ENCODE measurements around the gene PRKCA. TPM values are rescaled to one million over a fixed set of nuclear protein-coding genes. Genes with fewer than 3 reads are reported as not detected.

The PRKCA gene
- total RNA-seq, 4 donors from 2014 or later, result 24.5 to 61.9 (median 40.8) TPM

DNA sequence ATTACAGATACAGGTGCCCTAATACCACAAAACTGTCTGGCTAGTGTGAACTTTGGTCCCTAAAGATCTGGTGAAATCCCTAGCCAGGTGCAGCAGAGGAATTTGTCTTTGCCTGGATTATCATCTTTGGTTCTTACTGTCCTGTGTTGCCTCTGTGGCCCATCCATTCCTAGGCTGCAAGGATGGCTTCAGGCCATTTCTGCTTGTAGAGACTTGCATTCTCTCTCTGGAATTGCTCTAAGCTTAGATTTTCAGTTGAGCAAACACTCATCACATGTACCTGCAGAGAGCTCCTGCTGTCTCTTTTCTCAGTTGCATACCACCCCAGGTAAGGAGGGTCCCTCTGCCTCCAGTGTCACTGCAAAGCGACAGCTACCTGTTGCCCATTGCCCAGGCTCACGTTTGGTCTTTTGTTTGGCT, 114.9 kb downstream of the PRKCA start:
- DNase-seq (ENCODE audit: extremely low spot score), result no peak
- Histone ChIP-seq H3K27ac (replicated peaks in 1 of 4) (no peak overlapping the region), H3K4me3 (no peak overlapping the region), H3K27me3 (no peaks in the 10 kb centered on the region), H3K9me3 (no peaks in the 10 kb centered on the region), H3K4me1 (peaks cover 0 to 37% (median 16%) of the 10 kb centered on the region in 4 donors), H3K36me3 (no peaks in the 10 kb centered on the region)
- intact Hi-C loops (cut with DNase I), result no loop called here
- 78% methylated on average over 2 of the region's 2 CpGs for WGBS
- TF ChIP-seq POLR2A (IDR thresholded peaks at IDR 0.05; ENCODE audit: low read depth), result no peak
- no peak for TF ChIP-seq POLR2AphosphoS5 (IDR thresholded peaks at IDR 0.05)
- no peak for TF ChIP-seq EP300 (IDR thresholded peaks at IDR 0.05)
- TF ChIP-seq, protein P1, sequence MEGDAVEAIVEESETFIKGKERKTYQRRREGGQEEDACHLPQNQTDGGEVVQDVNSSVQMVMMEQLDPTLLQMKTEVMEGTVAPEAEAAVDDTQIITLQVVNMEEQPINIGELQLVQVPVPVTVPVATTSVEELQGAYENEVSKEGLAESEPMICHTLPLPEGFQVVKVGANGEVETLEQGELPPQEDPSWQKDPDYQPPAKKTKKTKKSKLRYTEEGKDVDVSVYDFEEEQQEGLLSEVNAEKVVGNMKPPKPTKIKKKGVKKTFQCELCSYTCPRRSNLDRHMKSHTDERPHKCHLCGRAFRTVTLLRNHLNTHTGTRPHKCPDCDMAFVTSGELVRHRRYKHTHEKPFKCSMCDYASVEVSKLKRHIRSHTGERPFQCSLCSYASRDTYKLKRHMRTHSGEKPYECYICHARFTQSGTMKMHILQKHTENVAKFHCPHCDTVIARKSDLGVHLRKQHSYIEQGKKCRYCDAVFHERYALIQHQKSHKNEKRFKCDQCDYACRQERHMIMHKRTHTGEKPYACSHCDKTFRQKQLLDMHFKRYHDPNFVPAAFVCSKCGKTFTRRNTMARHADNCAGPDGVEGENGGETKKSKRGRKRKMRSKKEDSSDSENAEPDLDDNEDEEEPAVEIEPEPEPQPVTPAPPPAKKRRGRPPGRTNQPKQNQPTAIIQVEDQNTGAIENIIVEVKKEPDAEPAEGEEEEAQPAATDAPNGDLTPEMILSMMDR (IDR thresholded peaks at IDR 0.05), result no peak

DNA sequence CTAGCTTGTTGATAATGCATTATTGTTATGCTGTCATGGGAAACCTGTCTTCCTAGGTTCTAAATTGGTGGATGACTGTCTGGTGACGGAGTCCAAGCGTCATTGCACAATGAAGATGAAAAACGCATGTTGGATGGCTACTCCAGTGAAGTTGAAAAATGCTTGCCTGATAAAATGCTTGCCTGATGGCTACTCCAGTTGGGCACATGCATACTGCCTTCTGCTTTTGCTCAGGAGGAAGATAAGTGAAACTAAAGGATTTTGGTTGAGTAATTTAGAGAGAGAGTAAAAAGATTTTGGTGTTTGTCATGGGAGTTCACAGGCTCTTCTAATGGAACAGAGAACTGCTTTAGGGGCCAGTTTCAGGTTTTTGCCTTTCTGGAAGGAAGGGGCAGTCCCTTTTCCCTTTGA, 118.6 kb downstream of the PRKCA start:
- WGBS, result 63% methylated on average over 3 of the region's 3 CpGs
- peaks cover 0 to 52% (median 36%) of the 10 kb centered on the region in 4 donors for H3K4me1 ChIP-seq
- DNase-seq (ENCODE audit: extremely low spot score), result no peak
- no peaks in the 10 kb centered on the region for H3K9me3 ChIP-seq
- TF ChIP-seq, protein P1 (IDR thresholded peaks at IDR 0.05), result no peak
- TF ChIP-seq POLR2A (IDR thresholded peaks at IDR 0.05; ENCODE audit: low read depth) (no peak), EP300 (IDR thresholded peaks at IDR 0.05) (no peak), POLR2AphosphoS5 (IDR thresholded peaks at IDR 0.05) (peak in 1 of 2 donors; percentile 30)
- H3K4me3 ChIP-seq, result no peak overlapping the region
- intact Hi-C loops (cut with DNase I), result no loop called here
- H3K27me3 ChIP-seq, result no peaks in the 10 kb centered on the region
- H3K27ac ChIP-seq (replicated peaks in 1 of 4), result peak overlapping the region in 2 of 4 donors; percentile 3 to 6
- H3K36me3 ChIP-seq, result no peaks in the 10 kb centered on the region

DNA sequence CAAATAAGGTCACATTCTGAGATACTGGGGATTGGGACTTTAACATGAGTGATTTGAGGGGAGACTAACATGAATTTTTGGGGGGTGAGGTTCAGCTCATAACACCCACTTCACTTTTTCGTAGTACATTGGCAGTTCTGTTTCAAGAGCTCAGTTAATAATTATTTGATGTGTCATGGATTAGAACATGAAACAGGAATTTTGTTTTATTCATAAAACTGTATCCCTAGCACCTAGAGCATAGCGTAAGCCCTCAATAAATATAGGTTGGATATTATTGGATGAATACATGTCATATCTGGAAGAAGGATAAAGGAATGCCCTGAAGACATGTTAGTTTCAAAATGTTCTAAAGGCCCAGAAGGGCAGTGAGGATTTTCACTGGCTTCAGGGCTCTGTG, 119.8 kb downstream of the PRKCA start:
- peaks cover 0 to 52% (median 36%) of the 10 kb centered on the region in 4 donors for H3K4me1 ChIP-seq

DNA sequence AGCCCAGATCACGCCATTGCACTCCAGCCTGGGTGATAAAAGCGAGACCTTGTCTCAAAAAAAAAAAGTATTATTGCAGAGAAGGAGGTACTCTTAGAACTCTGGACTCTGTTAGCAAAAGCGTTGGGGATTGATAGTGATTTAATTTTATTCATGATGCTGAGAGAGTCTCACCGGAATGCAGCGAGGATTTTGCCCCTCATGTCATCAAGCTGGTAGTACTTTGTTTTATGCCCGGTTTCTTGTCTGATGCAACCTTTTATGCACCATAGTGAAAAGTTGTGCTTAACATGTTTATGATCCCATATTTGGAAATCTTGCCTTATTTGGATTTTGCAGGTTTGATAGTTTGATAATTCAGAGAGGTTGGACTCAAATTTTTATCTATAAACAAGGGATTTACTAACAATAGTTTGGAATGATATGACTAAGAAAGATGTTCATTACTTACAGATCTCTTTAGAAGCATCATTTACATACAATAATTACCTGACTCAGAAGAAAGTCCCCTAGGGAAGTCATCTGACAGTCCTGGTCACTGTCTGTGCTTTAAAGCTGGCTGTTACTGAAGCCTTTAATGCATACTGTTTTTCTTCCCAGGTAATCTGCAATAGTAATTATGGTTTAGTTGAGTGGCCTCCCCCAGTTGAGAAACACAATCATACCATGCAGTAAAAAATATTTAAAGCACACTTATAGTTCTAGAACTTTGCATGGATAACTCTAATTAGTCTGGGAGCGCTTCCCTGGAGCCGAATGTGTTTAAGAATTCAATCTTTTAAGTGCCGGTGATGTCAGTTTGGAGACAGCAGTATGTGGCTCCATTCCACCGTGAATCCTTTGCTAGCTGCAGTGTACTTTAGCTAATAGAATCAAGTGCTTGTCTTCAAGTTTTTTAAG, 120.9 kb downstream of the PRKCA start:
- Histone ChIP-seq H3K27ac (replicated peaks in 1 of 4) (peak overlapping the region in 3 of 4 donors; percentile 10 to 40 (median 38)), H3K9me3 (no peaks in the 10 kb centered on the region), H3K27me3 (no peaks in the 10 kb centered on the region), H3K4me3 (no peak overlapping the region), H3K4me1 (peaks cover 0 to 52% (median 36%) of the 10 kb centered on the region in 4 donors), H3K36me3 (no peaks in the 10 kb centered on the region)
- DNase-seq (ENCODE audit: extremely low spot score), result no peak
- 69% methylated on average over 10 of the region's 10 CpGs for WGBS
- intact Hi-C loops (cut with DNase I), result no loop called here
- TF ChIP-seq, protein P1 (IDR thresholded peaks at IDR 0.05), result no peak
- no peak for TF ChIP-seq EP300 (IDR thresholded peaks at IDR 0.05)
- no peak for TF ChIP-seq POLR2AphosphoS5 (IDR thresholded peaks at IDR 0.05)
- no peak for TF ChIP-seq POLR2A (IDR thresholded peaks at IDR 0.05; ENCODE audit: low read depth)

More for the DNA sequence above, 119.8 kb downstream of the PRKCA start:
- DNase-seq (ENCODE audit: extremely low spot score), result no peak
- 65% methylated on average over 2 of the region's 2 CpGs for WGBS
- intact Hi-C loops (cut with DNase I), result no loop called here
- TF ChIP-seq POLR2A (IDR thresholded peaks at IDR 0.05; ENCODE audit: low read depth), result no peak
- TF ChIP-seq, protein P1 (IDR thresholded peaks at IDR 0.05), result no peak
- Histone ChIP-seq H3K36me3 (no peaks in the 10 kb centered on the region), H3K9me3 (no peaks in the 10 kb centered on the region), H3K27ac (replicated peaks in 1 of 4) (peak overlapping the region in 1 of 4 donors; percentile 10), H3K4me3 (no peak overlapping the region), H3K27me3 (no peaks in the 10 kb centered on the region)
